Calu3 (cell line): ENCODE data around the gene MTHFD1. TPM values are rescaled to one million over a fixed set of nuclear protein-coding genes. Genes with fewer than 3 reads are reported as not detected.

Source experiments
- BruUV-seq: library from RNA; stranded (reverse); fragments of 400-500 nt; replicated peaks from 2 replicates; lab custom pipeline; 2021; lab: Mats Ljungman, UMichigan
- CTCF ChIA-PET: fragments of 300-600 bp; sonication (Branson Sonifier 250); formaldehyde crosslinking; loops from one replicate; lab custom pipeline; 2022; ENCODE audit warnings: antibody characterized with exemption; lab: Charles Lee
- DNase-seq: peaks from one replicate; pipeline ENCODE4 v3.0.0; 2022
- H3K27ac Mint-ChIP-seq: one replicate; pipeline ENCODE4 v1.8.0; 2022; ENCODE audit warnings: mixed read lengths; ENCODE audit not compliant: unreplicated experiment
- H3K27me3 Mint-ChIP-seq: one replicate; pipeline ENCODE4 v1.8.0; 2022; ENCODE audit warnings: mixed read lengths; ENCODE audit not compliant: unreplicated experiment
- H3K36me3 Mint-ChIP-seq: one replicate; pipeline ENCODE4 v1.8.0; 2022; ENCODE audit warnings: mild to moderate bottlenecking, moderate library complexity, mixed read lengths; ENCODE audit not compliant: insufficient read depth, unreplicated experiment
- H3K4me1 Mint-ChIP-seq: one replicate; pipeline ENCODE4 v1.8.0; 2022; ENCODE audit warnings: mild to moderate bottlenecking, low read depth, mixed read lengths; ENCODE audit not compliant: unreplicated experiment
- H3K4me3 Mint-ChIP-seq: one replicate; pipeline ENCODE4 v1.8.0; 2022; ENCODE audit warnings: mild to moderate bottlenecking, low read depth, moderate library complexity, mixed read lengths; ENCODE audit not compliant: unreplicated experiment
- H3K9me3 Mint-ChIP-seq: one replicate; pipeline ENCODE4 v1.8.0; 2022; ENCODE audit warnings: low read depth, mixed read lengths; ENCODE audit not compliant: unreplicated experiment
- CTCF ChIP-seq: fragments of 200-600 bp; IDR thresholded peaks from one replicate; pipeline ENCODE4 v1.8.0; 2022; ENCODE audit warnings: antibody characterized with exemption; ENCODE audit not compliant: unreplicated experiment
- intact Hi-C: fragments of 100-400 bp; cut with micrococcal nuclease; formaldehyde crosslinking; loops from one replicate; pipeline ENCODE4 v1.10.0; 2022; ENCODE audit not compliant: unreplicated experiment
- total RNA-seq: library from RNA; stranded (reverse); gene quantifications from 2 replicates; pipeline ENCODE4 v1.2.3, GENCODE V29; 2022

MTHFD1 gene
- total RNA-seq, 1 experiment from 2014 or later: 164 TPM

GRCh38 chr14:64421166-64421565 is 33.0 kb downstream of the MTHFD1 start:
- no peak for TF ChIP-seq CTCF
- CTCF ChIA-PET: interaction anchor here (0.7 to 0.9 kb wide), 3 partner anchors 11 to 251 kb away, joined by 3 read pairs; no protein-coding TSS in a partner anchor
- peaks cover 8% of the 10 kb centered on the region for H3K4me1 Mint-ChIP-seq
- no peak overlapping the region for H3K27ac Mint-ChIP-seq
- H3K9me3 Mint-ChIP-seq: no peaks in the 10 kb centered on the region
- H3K36me3 Mint-ChIP-seq: peaks cover 36% of the 10 kb centered on the region
- no TSS peak for BruUV-seq
- H3K27me3 Mint-ChIP-seq: no peaks in the 10 kb centered on the region
- no peak overlapping the region for H3K4me3 Mint-ChIP-seq
- DNase-seq: no peak
- intact Hi-C loops: no loop called here

GRCh38 chr14:64422005-64422404 is 33.9 kb downstream of the MTHFD1 start:
- no peak overlapping the region for H3K4me3 Mint-ChIP-seq
- no TSS peak for BruUV-seq

GRCh38 chr14:64422756-64423155 is 34.6 kb downstream of the MTHFD1 start:
- peaks cover 35% of the 10 kb centered on the region for H3K36me3 Mint-ChIP-seq
- no peak overlapping the region for H3K4me3 Mint-ChIP-seq
- H3K4me1 Mint-ChIP-seq: peaks cover 8% of the 10 kb centered on the region
- BruUV-seq: no TSS peak
- no peak overlapping the region for H3K27ac Mint-ChIP-seq
- no peaks in the 10 kb centered on the region for H3K27me3 Mint-ChIP-seq
- no peak for TF ChIP-seq CTCF
- intact Hi-C loops: no loop called here
- H3K9me3 Mint-ChIP-seq: no peaks in the 10 kb centered on the region
- no peak for DNase-seq
- CTCF ChIA-PET: no interaction called here

More at GRCh38 chr14:64422005-64422404, 33.9 kb downstream of the MTHFD1 start:
- no peak for TF ChIP-seq CTCF
- no peaks in the 10 kb centered on the region for H3K9me3 Mint-ChIP-seq
- no peaks in the 10 kb centered on the region for H3K27me3 Mint-ChIP-seq
- intact Hi-C loops: no loop called here
- no peak overlapping the region for H3K27ac Mint-ChIP-seq
- peaks cover 8% of the 10 kb centered on the region for H3K4me1 Mint-ChIP-seq
- no peak for DNase-seq
- CTCF ChIA-PET: interaction anchor here (0.9 kb wide), 1 partner anchor 10 kb away, joined by 3 read pairs; no protein-coding TSS in a partner anchor
- H3K36me3 Mint-ChIP-seq: peaks cover 35% of the 10 kb centered on the region

- no peak for DNase-seq
- Mint-ChIP-seq H3K27ac (no peak overlapping the region), H3K4me3 (no peak overlapping the region), H3K4me1 (peaks cover 8% of the 10 kb centered on the region), H3K9me3 (no peaks in the 10 kb centered on the region), H3K36me3 (peaks cover 30% of the 10 kb centered on the region), H3K27me3 (no peaks in the 10 kb centered on the region)
- CTCF ChIA-PET: no interaction called here
- no peak for TF ChIP-seq CTCF
- intact Hi-C loops: no loop called here
- no TSS peak for BruUV-seq
Observed at GRCh38 chr14:64423987-64424386, 35.8 kb downstream of the MTHFD1 start.
